Endothelial cell (in vitro differentiated cells): ENCODE measurements around the gene GUK1. TPM values are rescaled to one million over a fixed set of nuclear protein-coding genes. Genes with fewer than 3 reads are reported as not detected.

ENCODE experiments used
- DNase-seq: peaks from one replicate; pipeline ENCODE4 v3.0.0; 2021; ENCODE audit warnings: low spot score
- H3K27ac Mint-ChIP-seq: one replicate; pipeline ENCODE4 v1.8.0; 2021; ENCODE audit warnings: mixed read lengths, inconsistent platforms; ENCODE audit not compliant: unreplicated experiment
- H3K27me3 Mint-ChIP-seq: one replicate; pipeline ENCODE4 v1.8.0; 2021; ENCODE audit warnings: mild to moderate bottlenecking, moderate library complexity, mixed read lengths, inconsistent platforms; ENCODE audit not compliant: unreplicated experiment
- H3K36me3 Mint-ChIP-seq: one replicate; pipeline ENCODE4 v1.8.0; 2021; ENCODE audit warnings: mild to moderate bottlenecking, low read depth, mixed read lengths, inconsistent platforms; ENCODE audit not compliant: unreplicated experiment
- H3K4me1 Mint-ChIP-seq: one replicate; pipeline ENCODE4 v1.8.0; 2021; ENCODE audit warnings: mild to moderate bottlenecking, mixed read lengths, inconsistent platforms; ENCODE audit not compliant: unreplicated experiment
- H3K4me3 Mint-ChIP-seq: one replicate; pipeline ENCODE4 v1.8.0; 2021; ENCODE audit warnings: mild to moderate bottlenecking, mixed read lengths, inconsistent platforms; ENCODE audit not compliant: unreplicated experiment
- H3K9me3 Mint-ChIP-seq: one replicate; pipeline ENCODE4 v1.8.0; 2021; ENCODE audit warnings: mixed read lengths, inconsistent platforms; ENCODE audit not compliant: unreplicated experiment
- CTCF ChIP-seq: fragments of 200-600 bp; sonication (generic); IDR thresholded peaks from one replicate; pipeline ENCODE4 v1.5.0; 2021; ENCODE audit warnings: antibody characterized with exemption; ENCODE audit not compliant: unreplicated experiment
- total RNA-seq: library from RNA; stranded (reverse); fragmentation: NEBNext Ultra II Directional; extraction: Animal tissue kit (Norgen Biotek cat#: 25700); gene quantifications from one replicate; pipeline ENCODE4 v1.2.1, GENCODE V29; 2021; ENCODE audit not compliant: unreplicated experiment

GUK1 gene
- total RNA-seq, 1 donor from 2014 or later = 280 TPM

GRCh38 chr1:228163007-228163753 lies 23.1 kb downstream of the GUK1 start:
- TF ChIP-seq CTCF = no peak
- DNase-seq = no peak
- Mint-ChIP-seq H3K4me1 (peaks cover 40% of the 10 kb centered on the region), H3K4me3 (no peak overlapping the region), H3K9me3 (no peaks in the 10 kb centered on the region), H3K27me3 (peaks cover 10% of the 10 kb centered on the region), H3K27ac (peak overlapping the region; percentile 86), H3K36me3 (peaks cover 13% of the 10 kb centered on the region)

DNA sequence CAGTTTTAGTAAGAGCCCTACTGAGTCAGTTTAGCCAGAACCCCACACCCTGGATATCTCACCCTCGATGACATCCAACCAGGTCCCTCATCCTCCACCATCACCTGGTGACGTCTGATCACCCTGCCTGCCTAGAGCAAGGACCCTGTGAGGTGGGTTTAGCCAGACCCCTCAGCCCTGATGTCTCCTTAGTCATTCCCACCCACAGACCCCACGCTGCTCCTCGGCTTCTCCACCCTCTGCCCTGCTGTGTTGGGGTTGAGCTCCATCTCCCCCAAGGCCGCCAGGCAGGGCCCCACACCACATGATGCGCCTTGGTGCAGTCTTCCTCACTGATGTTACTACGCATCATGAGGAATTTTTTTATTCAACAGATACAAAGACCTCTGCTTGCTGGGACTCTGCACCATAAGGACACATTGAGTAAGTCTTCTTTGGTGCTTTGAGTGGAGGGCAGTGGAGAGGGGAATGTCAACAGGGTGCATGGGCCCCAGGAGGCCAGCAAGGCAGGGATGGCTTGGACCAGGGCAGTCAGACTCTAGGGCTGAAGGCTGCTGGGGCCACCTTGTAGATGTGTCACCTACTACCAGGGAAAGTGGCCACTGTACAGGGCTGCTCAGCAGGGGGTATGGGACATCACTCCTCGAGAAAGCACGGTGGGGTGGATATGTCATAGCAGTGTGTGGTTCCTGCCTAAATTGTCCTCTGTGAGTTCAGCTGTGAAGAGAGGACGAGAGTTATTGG lies 23.9 kb downstream of the GUK1 start:
- no peak for DNase-seq
- H3K27me3 Mint-ChIP-seq = peaks cover 10% of the 10 kb centered on the region
- TF ChIP-seq CTCF = no peak
- H3K9me3 Mint-ChIP-seq = no peaks in the 10 kb centered on the region
- peak overlapping the region; percentile 85 for H3K4me3 Mint-ChIP-seq
- H3K4me1 Mint-ChIP-seq = peaks cover 41% of the 10 kb centered on the region
- H3K27ac Mint-ChIP-seq = peak overlapping the region; percentile 86
- peaks cover 13% of the 10 kb centered on the region for H3K36me3 Mint-ChIP-seq

DNA sequence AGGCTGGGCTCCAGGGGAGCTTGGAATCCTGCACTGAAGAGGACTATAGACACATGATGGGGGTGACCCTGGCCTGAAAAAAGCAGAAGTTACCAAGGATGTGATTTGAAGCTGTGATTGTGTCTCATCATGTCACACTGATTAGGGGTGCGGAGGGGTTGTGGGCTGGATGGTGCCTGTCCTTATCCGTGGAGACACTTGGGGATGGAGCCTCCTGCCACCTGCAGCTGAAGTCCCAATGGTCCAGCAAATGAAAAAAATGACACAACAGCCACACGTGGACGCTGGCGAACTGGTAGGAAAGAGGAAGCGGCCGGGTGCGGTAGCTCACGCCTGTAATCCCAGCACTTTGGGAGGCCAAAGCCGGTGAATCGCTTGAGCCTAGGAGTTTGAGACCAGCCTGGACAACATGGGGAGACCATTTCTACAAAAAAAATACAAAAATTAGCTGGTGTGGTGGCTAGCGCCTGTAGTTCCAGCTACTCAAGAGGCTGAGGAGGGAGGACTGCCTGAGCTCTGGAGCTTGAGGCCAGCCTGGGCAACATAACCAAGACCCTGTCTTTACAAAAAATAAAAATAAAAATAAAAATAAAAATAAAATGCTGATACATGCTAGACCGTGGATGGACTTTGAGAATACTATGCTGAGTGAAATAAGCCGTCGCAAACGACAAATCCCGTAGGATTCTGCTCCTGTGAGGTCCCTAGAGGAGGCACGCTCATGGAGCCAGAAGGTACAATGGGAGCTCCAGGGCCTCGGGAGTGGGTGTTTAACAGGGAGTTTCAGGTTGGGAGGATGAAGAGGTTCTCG lies 24.7 kb downstream of the GUK1 start:
- Mint-ChIP-seq H3K36me3 (peaks cover 13% of the 10 kb centered on the region), H3K4me3 (peak overlapping the region; percentile 88), H3K9me3 (no peaks in the 10 kb centered on the region), H3K27me3 (peaks cover 13% of the 10 kb centered on the region), H3K27ac (peak overlapping the region; percentile 92), H3K4me1 (peaks cover 38% of the 10 kb centered on the region)
- DNase-seq = no peak
- TF ChIP-seq CTCF = no peak

DNA sequence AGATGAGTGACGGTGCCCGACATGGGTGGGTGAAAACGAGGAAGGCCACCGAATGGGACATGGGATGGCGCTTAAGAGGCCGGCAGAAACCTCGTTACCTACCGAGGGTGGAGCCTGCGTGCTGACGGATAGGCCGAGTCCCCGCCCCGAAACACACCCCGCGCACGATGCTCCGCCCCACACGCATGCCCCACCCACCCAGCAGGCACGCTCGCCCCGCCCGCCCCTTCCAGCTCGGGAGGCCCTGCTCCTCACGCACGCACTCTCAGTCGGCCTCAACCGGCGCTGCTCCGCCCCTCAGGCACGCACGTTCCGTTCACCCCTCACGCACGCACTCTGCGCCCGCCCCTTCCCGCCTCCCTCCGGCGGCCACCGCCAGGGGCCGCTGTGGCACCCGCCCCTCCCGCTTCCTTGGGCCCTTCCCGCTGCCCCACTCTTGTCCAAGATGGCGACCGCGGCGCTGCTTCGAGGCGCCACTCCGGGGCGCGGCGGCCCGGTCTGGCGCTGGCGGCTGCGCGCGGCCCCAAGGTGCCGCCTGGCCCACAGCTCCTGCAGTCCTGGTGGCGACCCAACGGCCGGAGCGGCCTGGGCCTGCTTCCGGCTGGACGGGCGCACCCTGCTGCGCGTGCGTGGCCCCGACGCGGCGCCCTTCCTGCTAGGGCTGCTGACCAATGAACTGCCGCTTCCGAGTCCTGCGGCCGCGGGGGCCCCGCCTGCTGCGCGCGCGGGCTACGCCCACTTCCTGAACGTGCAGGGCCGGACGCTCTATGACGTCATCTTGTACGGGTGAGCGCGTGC lies 25.5 kb downstream of the GUK1 start, which contains the start of gene IBA57:
Gene IBA57, plus strand, starts transcription at position 433 of the 798 bp plus-strand sequence. Its CDS starts 13 bp downstream, at position 446.
- Mint-ChIP-seq H3K27me3 (peaks cover 13% of the 10 kb centered on the region), H3K4me1 (peaks cover 37% of the 10 kb centered on the region), H3K9me3 (no peaks in the 10 kb centered on the region), H3K4me3 (peak within 1 kb of the TSS; percentile 89), H3K36me3 (peaks cover 13% of the 10 kb centered on the region), H3K27ac (peak within 1 kb of the TSS; percentile 92)
- peak; percentile 99 for DNase-seq
- TF ChIP-seq CTCF = peak; percentile 95
